NT2/D1 (cell line): ENCODE results near the gene FHOD1.

Experiments used
- SUZ12 ChIP-seq: IDR thresholded peaks from 2 replicates; pipeline ENCODE4 v1.6.1; 2011; ENCODE audit not compliant: insufficient read length, insufficient read depth; ENCODE audit errors: extremely low read depth
- YY1 ChIP-seq: IDR thresholded peaks from 2 replicates; pipeline ENCODE4 v1.6.1; 2011; ENCODE audit not compliant: insufficient read length, insufficient read depth

- TF ChIP-seq SUZ12: no peak
- TF ChIP-seq YY1: no peak
Observed at GRCh38 chr16:67252609-67253497, 5.6 kb upstream of the FHOD1 start.
